C4-2B (cell line): Measurements from ENCODE around the gene ESRRB.

Source experiments
- CTCF ChIP-seq: fragments of 450-650 bp; conservative IDR thresholded peaks from 2 replicates; pipeline ENCODE4 v1.5.1; 2017; ENCODE audit warnings: mild to moderate bottlenecking
- ZFX ChIP-seq: fragments of 450-650 bp; IDR thresholded peaks from 2 replicates; pipeline ENCODE4 v1.6.1; 2017

GRCh38 chr14:76463105-76463504, 87.2 kb downstream of the ESRRB start:
- no peak for TF ChIP-seq CTCF
- no peak for TF ChIP-seq ZFX
